SK-N-SH (cell line): ENCODE results near the gene HOXB9. TPM values are rescaled to one million over a fixed set of nuclear protein-coding genes. Genes with fewer than 3 reads are reported as not detected.

ENCODE experiments used
- CTCF ChIA-PET: fragments of 300-600, 350-600 bp; formaldehyde crosslinking; extraction: SDS; loops from one replicate; lab custom pipeline; 2021; lab: Yijun Ruan, JAX
- POLR2A ChIA-PET: fragments of 350-600 bp; sonication (Branson Sonifier 250); formaldehyde crosslinking; extraction: SDS; loops from one replicate; lab custom pipeline; 2020; ENCODE audit warnings: antibody characterized with exemption, inconsistent platforms; lab: Yijun Ruan, JAX
- DNase-seq: peaks from one replicate; pipeline ENCODE4 v3.0.0; 2012
- H2AFZ ChIP-seq: fragments of 200-600 bp; sonication (generic); 2 replicates; pipeline ENCODE4 v1.8.1; 2016; ENCODE audit warnings: antibody characterized with exemption, mild to moderate bottlenecking, low read depth
- H3F3A ChIP-seq: fragments of 200-600 bp; sonication (generic); replicated peaks from 2 replicates; pipeline ENCODE3; 2016; ENCODE audit warnings: antibody characterized with exemption, mild to moderate bottlenecking; ENCODE audit not compliant: insufficient read depth
- H3K27ac ChIP-seq, 2 experiments: fragments of 200-500 bp in 1 of 2; fragments of 200-600 bp in 1 of 2; sonication (Bioruptor generic) in 1 of 2; sonication (generic), shearing (Covaris generic) in 1 of 2; 2 replicates each; pipeline versions ENCODE4 v1.5.1 to v1.6.1; 2014 to 2016; ENCODE audit warnings: low read depth in 2 of 2, inconsistent platforms in 1 of 2, low read length in 1 of 2, mild to moderate bottlenecking in 1 of 2, mixed read lengths in 1 of 2
- H3K27me3 ChIP-seq: fragments of 200-600 bp; sonication (generic), shearing (Covaris generic); 2 replicates; pipeline ENCODE4 v1.6.1; 2016; ENCODE audit warnings: mixed run types; ENCODE audit not compliant: insufficient read depth
- H3K36me3 ChIP-seq, 2 experiments: fragments of 200-500 bp in 1 of 2; fragments of 200-600 bp in 1 of 2; sonication (Bioruptor generic) in 1 of 2; sonication (generic) in 1 of 2; replicated peaks in 1 of 2; 2 replicates each; pipeline versions ENCODE3 to v1.5.1; 2014 to 2016; ENCODE audit warnings: low read length in 1 of 2, mild to moderate bottlenecking in 1 of 2; ENCODE audit not compliant: insufficient read depth in 2 of 2, control insufficient read depth in 1 of 2
- H3K4me1 ChIP-seq, 2 experiments: fragments of 200-500 bp in 1 of 2; fragments of 200-600 bp in 1 of 2; sonication (Bioruptor generic) in 1 of 2; sonication (generic), shearing (Covaris generic) in 1 of 2; 2 replicates each; pipeline versions ENCODE4 v1.5.1 to v1.6.1; 2014 to 2016; ENCODE audit warnings: low read depth in 1 of 2, low read length in 1 of 2, mixed run types in 1 of 2; ENCODE audit not compliant: insufficient read depth in 2 of 2, control insufficient read depth in 1 of 2
- H3K4me2 ChIP-seq: fragments of 200-600 bp; sonication (generic), shearing (Covaris generic); 2 replicates; pipeline ENCODE4 v1.6.1; 2017; ENCODE audit warnings: mixed run types
- H3K4me3 ChIP-seq, 2 experiments: fragments of 200-500 bp in 1 of 2; fragments of 200-600 bp in 1 of 2; sonication (Bioruptor generic) in 1 of 2; sonication (generic), shearing (Covaris generic) in 1 of 2; 2 replicates each; pipeline versions ENCODE4 v1.5.1 to v1.8.1; 2014 to 2016; ENCODE audit warnings: low read depth in 2 of 2, inconsistent platforms in 1 of 2, low read length in 1 of 2, mild to moderate bottlenecking in 1 of 2, mixed read lengths in 1 of 2, moderate library complexity in 1 of 2
- H3K79me2 ChIP-seq: fragments of 200-600 bp; sonication (generic); 2 replicates; pipeline ENCODE4 v1.8.1; 2017; ENCODE audit warnings: mild to moderate bottlenecking; ENCODE audit not compliant: insufficient read depth
- H3K9ac ChIP-seq: fragments of 200-600 bp; sonication (generic); 2 replicates; pipeline ENCODE4 v1.6.1; 2017; ENCODE audit warnings: mixed run types
- H3K9me2 ChIP-seq: fragments of 200-600 bp; sonication (generic); 2 replicates; pipeline ENCODE4 v1.6.1; 2017; ENCODE audit warnings: mixed run types
- H3K9me3 ChIP-seq: fragments of 200-600 bp; sonication (generic); 2 replicates; pipeline ENCODE4 v1.6.1; 2017; ENCODE audit warnings: mixed run types, mild to moderate bottlenecking, moderate library complexity
- H4K20me1 ChIP-seq: fragments of 200-600 bp; sonication (generic); 2 replicates; pipeline ENCODE4 v1.6.1; 2017; ENCODE audit warnings: mild to moderate bottlenecking, mixed run types; ENCODE audit not compliant: insufficient read depth
- ELF1 ChIP-seq: IDR thresholded peaks from 2 replicates; pipeline ENCODE4 v1.4.0; 2012
- JUND ChIP-seq: IDR thresholded peaks from 2 replicates; pipeline ENCODE4 v1.4.0; 2012
- TCF12 ChIP-seq: IDR thresholded peaks from 2 replicates; pipeline ENCODE4 v1.4.0; 2012
- TEAD4 ChIP-seq: IDR thresholded peaks from 2 replicates; pipeline ENCODE4 v1.4.0; 2012; ENCODE audit warnings: mild to moderate bottlenecking, borderline replicate concordance; ENCODE audit not compliant: insufficient read depth
- YY1 ChIP-seq: IDR thresholded peaks from 2 replicates; pipeline ENCODE4 v1.4.0; 2012; ENCODE audit warnings: low read depth, mild to moderate bottlenecking
- WGBS: methylation state at CpG from one replicate; pipeline ENCODE4 v1.1.6; 2017; ENCODE audit warnings: low lambda C conversion rate; 5-methylcytosine and 5-hydroxymethylcytosine counted together
- polyA plus RNA-seq, 3 experiments: library from polyadenylated mRNA; depleted of rRNA; stranded (reverse); fragments of >200 nt; gene quantifications; 2 replicates each; pipeline ENCODE4 v1.2.3, GENCODE V29; 2012
- TF ChIP-seq, protein P1 (sequence below): IDR thresholded peaks from 2 replicates; pipeline ENCODE4 v1.6.1; 2012; ENCODE audit warnings: mild to moderate bottlenecking, low read depth, low read length, moderate library complexity

Gene HOXB9
- polyA plus RNA-seq, 1 of the 3 experiments (the other 2 are of a cell fraction), result not detected

DNA sequence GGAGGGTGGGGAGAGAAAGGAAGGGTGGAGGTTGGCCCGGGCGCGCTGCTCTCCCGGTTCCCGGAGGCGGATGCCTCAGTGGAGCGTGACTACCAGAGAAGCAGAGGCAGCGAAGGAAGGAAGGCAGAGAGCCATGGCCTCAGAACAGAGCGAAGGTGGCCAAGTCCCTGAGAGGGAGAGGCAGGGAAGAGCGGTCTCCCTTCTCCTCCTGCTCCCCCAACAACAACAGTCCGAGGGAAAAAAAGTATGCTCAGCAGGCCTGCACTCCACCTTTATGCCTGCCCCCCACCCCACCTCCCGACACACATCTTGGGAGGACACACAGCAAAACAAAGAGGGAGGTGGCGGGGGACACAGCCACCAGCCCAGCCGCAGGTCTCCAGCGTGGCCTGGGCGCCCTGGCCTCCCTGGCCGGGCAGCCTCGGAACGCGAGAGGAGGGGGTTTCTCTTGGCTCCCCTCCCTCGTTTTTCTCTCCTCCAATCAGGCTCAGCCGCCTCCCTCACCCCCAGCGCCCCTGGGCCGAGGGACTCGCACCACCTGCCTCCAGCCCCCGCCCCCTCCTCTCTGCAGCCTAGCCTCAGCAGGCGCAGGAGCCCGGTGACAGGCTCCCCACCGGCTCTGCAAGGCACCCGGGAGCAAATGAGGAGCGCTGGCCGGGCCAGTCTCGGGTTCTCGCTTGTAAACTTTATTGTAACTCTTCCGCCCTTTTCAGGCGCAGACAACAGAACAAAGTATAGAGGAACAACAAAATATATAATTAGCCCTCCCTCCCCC lies 14.3 kb downstream of the HOXB9 start:
- no peak overlapping the region for H3K9ac ChIP-seq
- 9% methylated on average over 34 of the region's 36 CpGs for WGBS
- H3K4me2 ChIP-seq, result no peak overlapping the region
- no peaks in the 10 kb centered on the region for H3K36me3 ChIP-seq
- H3K79me2 ChIP-seq, result no peaks in the 10 kb centered on the region
- no peak overlapping the region for H3K27ac ChIP-seq
- H4K20me1 ChIP-seq, result peaks cover 19% of the 10 kb centered on the region
- H2AFZ ChIP-seq, result no peak overlapping the region
- no peaks in the 10 kb centered on the region for H3K9me2 ChIP-seq
- H3F3A ChIP-seq, result no peaks in the 10 kb centered on the region
- H3K9me3 ChIP-seq, result no peaks in the 10 kb centered on the region
- TF ChIP-seq ELF1, result no peak
- no peak overlapping the region for H3K4me3 ChIP-seq
- H3K27me3 ChIP-seq, result peaks cover 99% of the 10 kb centered on the region
- H3K4me1 ChIP-seq, result no peaks in the 10 kb centered on the region; a peak in 1 of 4 replicates
- no peak for DNase-seq
- ChIA-PET POLR2A (no interaction called here), CTCF (interaction anchor here (1.0 kb wide), 1 partner anchor 483 kb away, joined by 3 read pairs; no protein-coding TSS in a partner anchor)

DNA sequence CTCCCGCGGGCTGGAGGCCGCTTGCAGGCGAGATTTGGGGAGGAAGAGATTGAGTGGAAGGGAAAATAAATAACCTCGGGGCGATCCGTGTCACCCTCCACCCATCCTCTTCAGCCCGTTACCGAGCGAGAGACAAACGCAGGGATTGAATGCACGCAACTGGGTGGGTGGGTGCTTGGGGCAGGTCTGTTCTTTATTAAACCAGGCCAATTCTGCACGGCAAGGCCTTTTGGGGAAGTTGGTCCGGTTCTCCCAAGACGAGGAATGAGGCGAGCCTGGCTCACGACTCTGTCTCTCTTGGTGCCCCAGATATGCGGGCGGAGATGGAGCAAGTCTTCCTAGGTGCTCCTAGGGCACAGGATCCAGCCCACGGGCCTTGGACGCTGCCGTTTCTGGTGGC lies 14.9 kb downstream of the HOXB9 start:
- H3K4me2 ChIP-seq, result 0 out of 2 replicates have a peak overlapping the region, but pooled peaks have one; percentile 45
- H3K4me1 ChIP-seq, result no peaks in the 10 kb centered on the region; a peak in 1 of 4 replicates
- no peaks in the 10 kb centered on the region for H3K9me3 ChIP-seq
- H2AFZ ChIP-seq, result peak overlapping the region; percentile 78; the same call in 1 of the 2 replicates
- peaks cover 15% of the 10 kb centered on the region for H4K20me1 ChIP-seq
- H3K27ac ChIP-seq, result no peak overlapping the region
- TF ChIP-seq, protein P1, sequence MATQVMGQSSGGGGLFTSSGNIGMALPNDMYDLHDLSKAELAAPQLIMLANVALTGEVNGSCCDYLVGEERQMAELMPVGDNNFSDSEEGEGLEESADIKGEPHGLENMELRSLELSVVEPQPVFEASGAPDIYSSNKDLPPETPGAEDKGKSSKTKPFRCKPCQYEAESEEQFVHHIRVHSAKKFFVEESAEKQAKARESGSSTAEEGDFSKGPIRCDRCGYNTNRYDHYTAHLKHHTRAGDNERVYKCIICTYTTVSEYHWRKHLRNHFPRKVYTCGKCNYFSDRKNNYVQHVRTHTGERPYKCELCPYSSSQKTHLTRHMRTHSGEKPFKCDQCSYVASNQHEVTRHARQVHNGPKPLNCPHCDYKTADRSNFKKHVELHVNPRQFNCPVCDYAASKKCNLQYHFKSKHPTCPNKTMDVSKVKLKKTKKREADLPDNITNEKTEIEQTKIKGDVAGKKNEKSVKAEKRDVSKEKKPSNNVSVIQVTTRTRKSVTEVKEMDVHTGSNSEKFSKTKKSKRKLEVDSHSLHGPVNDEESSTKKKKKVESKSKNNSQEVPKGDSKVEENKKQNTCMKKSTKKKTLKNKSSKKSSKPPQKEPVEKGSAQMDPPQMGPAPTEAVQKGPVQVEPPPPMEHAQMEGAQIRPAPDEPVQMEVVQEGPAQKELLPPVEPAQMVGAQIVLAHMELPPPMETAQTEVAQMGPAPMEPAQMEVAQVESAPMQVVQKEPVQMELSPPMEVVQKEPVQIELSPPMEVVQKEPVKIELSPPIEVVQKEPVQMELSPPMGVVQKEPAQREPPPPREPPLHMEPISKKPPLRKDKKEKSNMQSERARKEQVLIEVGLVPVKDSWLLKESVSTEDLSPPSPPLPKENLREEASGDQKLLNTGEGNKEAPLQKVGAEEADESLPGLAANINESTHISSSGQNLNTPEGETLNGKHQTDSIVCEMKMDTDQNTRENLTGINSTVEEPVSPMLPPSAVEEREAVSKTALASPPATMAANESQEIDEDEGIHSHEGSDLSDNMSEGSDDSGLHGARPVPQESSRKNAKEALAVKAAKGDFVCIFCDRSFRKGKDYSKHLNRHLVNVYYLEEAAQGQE, result no peak
- no peak for TF ChIP-seq TEAD4
- no peak for TF ChIP-seq JUND
- no peak for TF ChIP-seq TCF12
- no peak for TF ChIP-seq YY1
- no peak for DNase-seq
- no peaks in the 10 kb centered on the region for H3F3A ChIP-seq
- H3K27me3 ChIP-seq, result peaks cover 99% of the 10 kb centered on the region
- no peak overlapping the region for H3K4me3 ChIP-seq
- H3K36me3 ChIP-seq, result no peaks in the 10 kb centered on the region
- no peaks in the 10 kb centered on the region for H3K79me2 ChIP-seq
- ChIA-PET CTCF (no interaction called here), POLR2A (no interaction called here)
- no peak overlapping the region for H3K9ac ChIP-seq
- no peaks in the 10 kb centered on the region for H3K9me2 ChIP-seq
- 4% methylated on average over 22 of the region's 22 CpGs for WGBS
